ENCODE measurements around the gene VPS13D.

VPS13D gene

GRCh38 chr1:12410351-12410750 is 180.5 kb downstream of the VPS13D start:
- no peak for DNase-seq

- DNase-seq, result no peak
Measured at GRCh38 chr1:12411098-12411497, 181.3 kb downstream of the VPS13D start.

GRCh38 chr1:12411747-12412146 is 181.9 kb downstream of the VPS13D start:
- no peak for DNase-seq

- DNase-seq, result no peak
Measured at GRCh38 chr1:12412439-12412838, 182.6 kb downstream of the VPS13D start.

- DNase-seq, result no peak
Measured at GRCh38 chr1:12413664-12414410, 184.0 kb downstream of the VPS13D start.

- no peak for DNase-seq
Measured at GRCh38 chr1:12414444-12415018, 184.7 kb downstream of the VPS13D start.

GRCh38 chr1:12415038-12415466 is 185.2 kb downstream of the VPS13D start:
- DNase-seq, result no peak

- no peak for DNase-seq
Measured at GRCh38 chr1:12416101-12416500, 186.3 kb downstream of the VPS13D start.

- no peak for DNase-seq
Measured at GRCh38 chr1:12416744-12417143, 186.9 kb downstream of the VPS13D start.

- DNase-seq, result no peak
Measured at GRCh38 chr1:12417389-12417788, 187.6 kb downstream of the VPS13D start.

- DNase-seq, result no peak
Measured at GRCh38 chr1:12420171-12420570, 190.3 kb downstream of the VPS13D start.

GRCh38 chr1:12422488-12422887 is 192.7 kb downstream of the VPS13D start:
- no peak for DNase-seq

GRCh38 chr1:12424087-12424529 is 194.3 kb downstream of the VPS13D start:
- no peak for DNase-seq

- DNase-seq, result no peak
Measured at GRCh38 chr1:12424793-12425192, 195.0 kb downstream of the VPS13D start.

GRCh38 chr1:12426030-12426429 is 196.2 kb downstream of the VPS13D start:
- DNase-seq, result no peak

- no peak for DNase-seq
Measured at GRCh38 chr1:12428334-12428733, 198.5 kb downstream of the VPS13D start.

- DNase-seq, result no peak
Measured at GRCh38 chr1:12430525-12430924, 200.7 kb downstream of the VPS13D start.

GRCh38 chr1:12432897-12433296 is 203.1 kb downstream of the VPS13D start:
- DNase-seq, result no peak

GRCh38 chr1:12433323-12434053 is 203.7 kb downstream of the VPS13D start:
- no peak for DNase-seq

- peak; percentile 74 for DNase-seq
Measured at GRCh38 chr1:12434174-12434573, 204.3 kb downstream of the VPS13D start.

- no peak for DNase-seq
Measured at GRCh38 chr1:12434686-12435085, 204.9 kb downstream of the VPS13D start.

GRCh38 chr1:12435639-12436344 is 206.0 kb downstream of the VPS13D start:
- peak; percentile 40 for DNase-seq

GRCh38 chr1:12436345-12436658 is 206.5 kb downstream of the VPS13D start:
- DNase-seq, result no peak

Measured in NK-92 treated with Interleukin-12 subunit alpha and Interleukin-12 subunit beta, amount 100 ng/mL, for 24 hours (cell line).